ENCODE data around the gene CAPS. TPM values are rescaled to one million over a fixed set of nuclear protein-coding genes. Genes with fewer than 3 reads are reported as not detected.

Gene CAPS
- total RNA-seq, 1 experiment from 2014 or later, result 5.3 TPM

DNA sequence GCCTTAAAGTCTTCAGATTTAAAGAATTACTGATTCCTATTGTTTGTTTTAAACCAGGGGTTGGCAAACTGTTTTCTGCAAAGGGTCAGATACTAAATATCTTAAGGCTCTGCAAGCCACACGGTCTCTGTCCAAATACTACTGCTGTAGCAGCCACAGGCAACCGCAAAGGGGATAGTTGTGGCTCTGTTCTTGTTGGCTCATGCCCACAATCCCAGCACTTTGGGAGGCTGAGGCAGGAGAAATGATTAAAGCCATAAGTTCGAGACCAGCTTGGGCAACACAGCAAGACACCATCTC lies 41.5 kb downstream of the CAPS start (continued):
- TF ChIP-seq ARID4B (CRISPR knock-in tag; IDR thresholded peaks at IDR 0.05; ENCODE audit: borderline replicate concordance) (no peak), ZNF423 (CRISPR knock-in tag; IDR thresholded peaks at IDR 0.05) (no peak), ZBTB21 (CRISPR knock-in tag; IDR thresholded peaks at IDR 0.05; ENCODE audit: borderline replicate concordance) (no peak), JUN (CRISPR knock-in tag; IDR thresholded peaks at IDR 0.05) (no peak), IRF2 (CRISPR knock-in tag; IDR thresholded peaks at IDR 0.05; ENCODE audit: borderline replicate concordance, low read depth) (no peak), ETV6 (CRISPR knock-in tag; IDR thresholded peaks at IDR 0.05) (no peak), SMAD3 (CRISPR knock-in tag; IDR thresholded peaks at IDR 0.05; ENCODE audit: borderline replicate concordance) (no peak), SP1 (CRISPR knock-in tag; conservative IDR thresholded peaks at IDR 0.05) (no peak), ZNF219 (CRISPR knock-in tag; IDR thresholded peaks at IDR 0.05; ENCODE audit: borderline replicate concordance) (no peak)

DNA sequence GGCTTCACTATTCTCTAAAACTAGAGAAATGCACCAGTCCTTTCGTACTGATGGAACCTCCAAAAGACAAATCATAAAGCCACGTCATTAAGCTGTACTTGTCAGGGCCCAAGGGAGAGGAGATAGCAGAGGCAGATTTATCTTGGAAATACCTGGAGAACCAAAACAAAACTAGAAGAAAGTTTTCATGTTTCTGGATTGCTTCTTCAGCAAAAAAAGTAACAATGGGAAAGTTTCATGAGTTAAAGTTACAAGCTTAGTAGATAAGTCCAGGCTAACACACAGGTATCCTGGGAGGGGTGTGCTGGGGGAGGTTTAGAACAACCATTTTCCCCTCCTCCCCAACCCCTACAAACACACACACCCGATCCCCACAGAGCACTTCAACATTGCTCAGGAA lies 42.3 kb downstream of the CAPS start:
- no peaks in the 10 kb centered on the region for H3K36me3 Mint-ChIP-seq
- no peak overlapping the region for H3K4me3 Mint-ChIP-seq
- no peak overlapping the region for H3K27ac Mint-ChIP-seq
- no peaks in the 10 kb centered on the region for H3K9me3 Mint-ChIP-seq
- ChIA-PET POLR2A (no interaction called here), CTCF (interaction anchor here (1.0 to 5.2 kb wide), 3 partner anchors 12 to 152 kb away, joined by 3 to 41 read pairs (median 10); no protein-coding TSS in a partner anchor)
- H3K4me1 Mint-ChIP-seq, result peaks cover 85% of the 10 kb centered on the region
- H3K27me3 Mint-ChIP-seq (ENCODE audit: low read depth), result no peaks in the 10 kb centered on the region
- ATAC-seq, result no peak
- TF ChIP-seq E2F1 (CRISPR knock-in tag; IDR thresholded peaks at IDR 0.05), result no peak
- DNase-seq (ENCODE audit: low spot score), result no peak

GRCh38 chr19:5956728-5957127 lies 42.7 kb downstream of the CAPS start:
- ChIA-PET CTCF (interaction anchor here (1.3 to 5.2 kb wide), 3 partner anchors 12 to 153 kb away, joined by 3 to 41 read pairs (median 10); no protein-coding TSS in a partner anchor), POLR2A (no interaction called here)
- TF ChIP-seq, protein P1, sequence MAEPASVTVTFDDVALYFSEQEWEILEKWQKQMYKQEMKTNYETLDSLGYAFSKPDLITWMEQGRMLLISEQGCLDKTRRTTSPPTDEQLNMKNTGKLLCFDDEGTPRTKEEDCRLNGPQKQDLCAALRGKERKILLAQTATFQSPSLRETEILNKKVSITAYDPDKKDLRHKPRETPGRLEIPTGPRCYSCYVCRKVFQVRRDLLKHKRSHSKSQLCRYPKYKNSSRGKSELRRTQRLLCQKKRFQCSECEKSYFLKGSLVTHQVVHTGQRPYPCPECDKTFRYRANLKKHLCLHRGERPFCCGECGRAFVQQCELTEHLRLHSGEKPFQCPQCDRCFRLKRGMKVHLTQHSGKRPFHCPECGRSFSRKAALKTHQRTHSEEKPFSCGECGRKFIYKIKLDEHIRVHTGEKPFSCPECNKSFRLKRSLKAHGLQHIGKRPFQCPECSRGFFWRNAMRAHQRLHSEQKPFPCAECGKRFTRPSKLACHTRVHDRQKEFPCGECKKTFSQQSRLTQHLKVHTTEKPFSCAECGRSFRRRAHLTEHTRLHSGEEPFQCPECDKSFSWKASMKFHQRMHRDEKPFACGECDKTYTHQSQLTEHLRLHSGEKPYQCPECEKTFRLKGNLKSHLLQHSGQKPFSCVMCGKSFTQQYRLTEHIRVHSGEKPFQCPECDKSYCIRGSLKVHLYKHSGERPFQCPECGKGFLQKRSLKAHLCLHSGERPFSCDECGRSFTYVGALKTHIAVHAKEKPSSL (CRISPR knock-in tag; conservative IDR thresholded peaks at IDR 0.05), result no peak
- no peak for TF ChIP-seq ZNF396 (CRISPR knock-in tag; IDR thresholded peaks at IDR 0.05; ENCODE audit: borderline replicate concordance)
- TF ChIP-seq, protein P2, sequence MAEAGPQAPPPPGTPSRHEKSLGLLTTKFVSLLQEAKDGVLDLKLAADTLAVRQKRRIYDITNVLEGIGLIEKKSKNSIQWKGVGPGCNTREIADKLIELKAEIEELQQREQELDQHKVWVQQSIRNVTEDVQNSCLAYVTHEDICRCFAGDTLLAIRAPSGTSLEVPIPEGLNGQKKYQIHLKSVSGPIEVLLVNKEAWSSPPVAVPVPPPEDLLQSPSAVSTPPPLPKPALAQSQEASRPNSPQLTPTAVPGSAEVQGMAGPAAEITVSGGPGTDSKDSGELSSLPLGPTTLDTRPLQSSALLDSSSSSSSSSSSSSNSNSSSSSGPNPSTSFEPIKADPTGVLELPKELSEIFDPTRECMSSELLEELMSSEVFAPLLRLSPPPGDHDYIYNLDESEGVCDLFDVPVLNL (CRISPR knock-in tag; IDR thresholded peaks at IDR 0.05; ENCODE audit: borderline replicate concordance, low read depth), result no peak
- no peak for TF ChIP-seq ARID4B (CRISPR knock-in tag; IDR thresholded peaks at IDR 0.05; ENCODE audit: borderline replicate concordance)
- no peak for TF ChIP-seq ZNF423 (CRISPR knock-in tag; IDR thresholded peaks at IDR 0.05)
- Mint-ChIP-seq H3K36me3 (no peaks in the 10 kb centered on the region), H3K4me3 (no peak overlapping the region), H3K27ac (peak overlapping the region; percentile 64), H3K9me3 (no peaks in the 10 kb centered on the region), H3K27me3 (ENCODE audit: low read depth) (no peaks in the 10 kb centered on the region), H3K4me1 (peaks cover 84% of the 10 kb centered on the region)
- no peak for DNase-seq (ENCODE audit: low spot score)
- no peak for ATAC-seq
